M059J (cell line): ENCODE data around the gene DLK1. TPM values are rescaled to one million over a fixed set of nuclear protein-coding genes. Genes with fewer than 3 reads are reported as not detected.
A peak's percentile ranks its signal among the peaks of the same experiment; 100 is the strongest.

Experiments used
- DNase-seq: peaks from one replicate; pipeline ENCODE4 v3.0.0-alpha.2; 2012; ENCODE audit warnings: low read depth
- total RNA-seq: library from RNA; depleted of rRNA; stranded (reverse); fragments of >200 nt; shearing (Covaris generic); gene quantifications from 2 replicates; pipeline ENCODE4 v1.2.3, GENCODE V29; 2014; rRNA removed

DLK1 gene
- total RNA-seq: not detected in 2 replicates

GRCh38 chr14:100726550-100727085 is at the start of gene DLK1:
Gene DLK1 (plus strand): TSS chr14:100726892. CDS start chr14:100727069, 177 bp downstream.
- no peak for DNase-seq

DNA sequence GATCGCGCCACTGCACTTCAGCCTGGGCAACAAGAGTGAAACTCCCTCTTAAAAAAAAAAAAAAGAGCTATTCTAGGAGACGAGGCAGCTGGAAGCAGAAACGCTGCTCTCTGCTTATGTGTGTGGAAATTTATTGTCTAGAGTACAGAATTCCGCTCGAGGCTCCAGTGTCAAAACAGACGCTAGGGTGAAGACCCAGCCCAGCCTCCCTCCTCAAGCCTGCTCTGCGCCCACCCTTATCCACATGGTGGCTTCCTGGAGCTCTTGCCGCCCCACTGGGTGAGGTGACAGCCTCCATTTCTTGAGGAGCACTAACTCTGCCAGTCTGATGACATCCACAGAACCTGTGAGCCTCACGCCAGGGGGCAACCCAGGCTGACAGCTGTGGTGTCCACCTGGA is 49.5 kb upstream of the DLK1 start:
- no peak for DNase-seq

GRCh38 chr14:100677554-100678468 is 48.9 kb upstream of the DLK1 start:
- DNase-seq: peak; percentile 27

DNA sequence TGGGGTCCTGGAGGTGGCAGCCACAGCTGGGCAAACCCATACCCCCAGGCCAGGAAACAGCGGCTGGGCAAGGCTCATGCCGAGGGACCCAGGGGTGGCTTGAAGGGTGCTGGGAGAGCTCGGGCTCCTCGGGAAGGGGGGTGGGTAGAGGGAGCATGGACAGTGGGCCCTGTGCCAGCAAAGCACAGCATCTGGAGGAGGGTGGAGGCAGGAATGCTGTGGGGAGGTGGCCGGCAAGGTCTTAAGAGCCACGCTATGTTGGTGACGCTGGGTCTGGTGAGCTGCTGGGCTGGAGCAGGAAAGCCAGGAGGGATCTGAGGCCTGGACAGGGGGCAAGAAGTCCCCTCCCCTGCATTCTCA is 48.2 kb upstream of the DLK1 start:
- no peak for DNase-seq

DNA sequence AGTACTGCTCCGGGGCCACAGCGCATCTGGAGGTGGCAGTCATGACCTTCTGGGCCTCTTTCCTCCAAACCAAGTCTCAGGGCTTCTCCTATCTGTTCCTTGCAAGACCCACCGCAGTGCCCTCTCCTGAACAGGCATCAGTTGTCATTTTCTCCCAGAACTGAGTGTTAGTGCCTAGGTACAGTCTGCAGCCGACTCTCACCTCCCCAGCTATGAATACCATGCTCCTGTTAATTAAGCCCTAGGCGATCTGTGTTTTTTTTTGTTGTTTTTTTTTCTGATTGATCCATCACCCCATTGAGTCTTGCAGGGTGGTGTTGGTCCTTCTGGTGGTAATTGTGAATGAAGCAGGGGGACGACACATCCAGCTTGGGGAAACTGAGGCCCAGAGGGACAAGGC is 47.5 kb upstream of the DLK1 start:
- DNase-seq: no peak

- peak; percentile 90 for DNase-seq
Observed at GRCh38 chr14:100679707-100680438, 46.8 kb upstream of the DLK1 start.

DNA sequence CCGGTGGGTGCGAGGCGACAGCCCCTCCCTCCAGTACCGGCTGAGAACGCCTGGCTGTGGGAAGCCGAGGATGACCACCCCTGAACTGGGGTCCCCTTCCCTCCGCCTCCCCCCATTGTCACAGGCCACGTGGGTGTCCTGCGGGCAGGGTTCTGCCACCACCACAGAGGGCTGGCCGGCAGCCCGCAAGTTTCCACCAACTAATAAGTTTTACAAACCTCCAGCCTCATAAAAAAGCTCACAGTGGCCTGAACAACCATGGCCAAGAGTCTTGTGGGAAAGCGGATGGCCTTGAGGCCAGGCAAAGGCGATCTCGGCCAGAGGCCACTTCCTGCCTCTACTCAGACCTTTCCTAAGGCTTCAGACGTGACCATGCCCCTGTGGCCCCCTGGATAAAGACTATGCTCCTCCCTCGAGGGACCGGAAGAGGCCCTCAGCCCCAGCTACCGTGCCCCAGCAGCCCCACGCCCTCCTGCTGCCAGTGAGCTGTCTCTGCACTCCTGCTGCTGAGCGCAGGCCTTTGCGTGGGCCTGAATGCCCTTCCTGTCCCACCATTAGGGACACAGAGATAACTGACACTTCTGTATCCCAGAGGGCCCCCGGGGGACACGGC is 46.1 kb upstream of the DLK1 start:
- peak; percentile 89 for DNase-seq

DNA sequence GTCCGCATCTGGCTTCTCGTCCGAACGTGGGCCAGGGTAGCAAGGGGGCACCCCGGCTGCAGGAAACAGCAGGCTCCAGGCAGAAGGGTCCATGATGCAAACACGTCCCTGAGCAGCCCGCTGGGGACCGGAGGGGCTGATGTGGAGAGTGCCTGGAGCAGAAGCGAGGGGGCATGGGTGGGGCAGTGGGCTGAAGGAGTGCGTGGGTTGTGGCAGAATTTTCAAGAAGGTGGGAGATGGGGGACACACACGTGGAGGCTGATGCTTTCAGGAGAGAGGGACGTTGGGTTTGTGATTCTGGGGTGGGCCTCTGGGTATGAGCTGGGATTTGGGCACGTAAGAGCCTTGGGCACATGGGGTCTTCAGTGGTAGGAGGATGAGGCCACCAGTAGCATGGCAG is 45.6 kb upstream of the DLK1 start:
- no peak for DNase-seq

GRCh38 chr14:100682749-100683148 is 43.9 kb upstream of the DLK1 start:
- DNase-seq: no peak

GRCh38 chr14:100683578-100683977 is 43.1 kb upstream of the DLK1 start:
- no peak for DNase-seq

- no peak for DNase-seq
Observed at GRCh38 chr14:100684154-100684553, 42.5 kb upstream of the DLK1 start.

DNA sequence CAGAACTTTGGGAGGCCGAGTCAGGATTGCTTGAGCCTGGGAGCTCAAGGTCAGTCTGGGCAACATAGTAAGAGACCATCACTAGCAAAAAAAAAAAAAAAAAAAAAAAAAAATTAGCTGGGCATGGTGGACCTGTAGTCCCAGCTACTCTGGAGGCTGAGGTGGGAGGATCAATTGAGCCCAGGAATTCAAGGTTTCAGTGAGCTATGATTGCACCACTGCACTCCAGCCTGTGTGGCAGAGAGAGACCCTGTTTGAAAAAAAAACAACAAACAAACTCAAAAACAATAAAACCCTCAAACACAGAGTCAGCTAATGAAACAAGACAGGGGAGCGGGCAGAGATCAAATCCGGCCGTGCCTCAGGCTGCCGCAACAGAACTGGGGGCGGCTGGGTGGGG is 41.7 kb upstream of the DLK1 start:
- DNase-seq: no peak

DNA sequence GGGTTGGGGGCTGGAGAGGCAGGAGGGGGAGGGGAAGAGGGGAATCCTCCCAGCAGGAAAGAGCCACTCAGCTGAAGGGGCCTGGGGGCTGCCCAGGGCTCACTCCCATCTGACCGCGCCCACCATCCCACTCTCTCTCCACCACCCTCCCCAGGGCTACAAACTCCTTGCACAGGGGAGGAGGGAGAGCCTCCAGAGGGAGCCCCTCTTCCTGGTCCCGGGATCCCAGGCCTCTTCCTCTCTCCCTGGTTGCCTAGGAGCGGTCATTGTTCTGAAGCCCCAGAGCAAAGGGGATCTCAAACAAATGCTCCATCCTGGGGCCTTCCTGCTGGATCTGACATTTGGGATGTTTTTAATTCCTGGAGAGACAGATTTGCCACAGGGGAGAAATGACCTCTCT is 39.8 kb upstream of the DLK1 start:
- no peak for DNase-seq

DNA sequence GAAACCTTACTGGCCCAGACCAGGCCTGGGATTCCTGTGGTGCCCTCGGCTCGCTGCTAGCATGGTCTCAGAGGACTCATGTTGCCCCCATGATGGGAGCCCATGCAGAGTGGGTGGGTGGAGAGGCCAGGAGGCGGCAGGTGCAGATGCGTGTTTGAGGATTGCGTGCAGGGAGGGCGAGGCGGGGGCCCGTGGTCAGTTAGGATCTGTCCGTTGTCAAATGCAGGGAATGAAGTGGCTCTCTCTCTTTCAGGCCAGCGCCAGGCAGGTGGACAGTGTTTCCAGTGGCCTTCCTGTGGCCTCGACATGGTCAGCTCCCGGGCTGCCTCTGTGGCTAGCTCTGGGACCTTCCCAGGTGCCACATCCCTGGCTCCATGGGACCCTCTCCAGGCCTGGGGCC is 39.3 kb upstream of the DLK1 start:
- no peak for DNase-seq

- DNase-seq: no peak
Observed at GRCh38 chr14:100688051-100688450, 38.6 kb upstream of the DLK1 start.

DNA sequence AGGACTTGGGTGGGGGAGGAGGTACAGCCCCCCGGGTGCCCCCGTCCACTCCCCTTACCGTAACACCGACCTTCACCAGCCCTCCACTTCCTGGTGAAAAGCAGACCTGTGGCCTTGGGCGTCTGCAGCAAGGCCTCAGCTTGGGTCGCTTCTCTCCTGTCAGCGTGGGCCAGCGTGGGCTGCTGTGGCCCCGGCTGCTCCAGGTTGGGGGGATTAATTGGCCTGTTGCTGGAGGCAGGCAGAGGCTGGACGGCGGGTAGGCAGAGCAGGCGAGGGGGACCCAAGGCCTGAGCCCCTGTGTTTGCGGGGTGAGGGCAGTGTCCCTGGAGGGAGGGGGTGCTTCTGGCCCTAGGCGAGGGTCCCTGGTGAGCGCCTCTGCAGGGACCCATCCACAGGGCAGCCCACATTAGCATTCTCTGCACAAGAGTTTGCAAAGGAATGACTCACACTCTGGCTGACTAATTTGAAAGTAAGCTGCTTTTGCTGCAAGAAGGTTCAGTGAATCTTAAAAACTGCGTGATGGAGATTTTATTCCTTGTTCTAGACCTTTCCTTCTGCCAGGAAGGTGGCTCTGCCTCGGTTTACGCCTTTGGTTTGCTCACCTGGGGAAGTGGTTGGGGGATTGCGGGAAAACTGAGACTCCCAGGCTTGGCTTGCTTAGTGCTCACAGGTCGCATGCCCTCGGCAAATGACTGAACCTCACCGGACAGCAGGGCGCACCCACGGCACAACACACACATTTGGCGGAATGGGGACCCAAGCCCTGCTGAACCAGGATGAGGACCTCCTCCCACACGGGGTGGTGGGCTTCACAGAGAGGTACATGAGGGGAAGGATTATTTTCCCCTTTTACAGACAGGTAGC is 37.9 kb upstream of the DLK1 start:
- peak; percentile 75 for DNase-seq

- DNase-seq: no peak
Observed at GRCh38 chr14:100690672-100691071, 36.0 kb upstream of the DLK1 start.

DNA sequence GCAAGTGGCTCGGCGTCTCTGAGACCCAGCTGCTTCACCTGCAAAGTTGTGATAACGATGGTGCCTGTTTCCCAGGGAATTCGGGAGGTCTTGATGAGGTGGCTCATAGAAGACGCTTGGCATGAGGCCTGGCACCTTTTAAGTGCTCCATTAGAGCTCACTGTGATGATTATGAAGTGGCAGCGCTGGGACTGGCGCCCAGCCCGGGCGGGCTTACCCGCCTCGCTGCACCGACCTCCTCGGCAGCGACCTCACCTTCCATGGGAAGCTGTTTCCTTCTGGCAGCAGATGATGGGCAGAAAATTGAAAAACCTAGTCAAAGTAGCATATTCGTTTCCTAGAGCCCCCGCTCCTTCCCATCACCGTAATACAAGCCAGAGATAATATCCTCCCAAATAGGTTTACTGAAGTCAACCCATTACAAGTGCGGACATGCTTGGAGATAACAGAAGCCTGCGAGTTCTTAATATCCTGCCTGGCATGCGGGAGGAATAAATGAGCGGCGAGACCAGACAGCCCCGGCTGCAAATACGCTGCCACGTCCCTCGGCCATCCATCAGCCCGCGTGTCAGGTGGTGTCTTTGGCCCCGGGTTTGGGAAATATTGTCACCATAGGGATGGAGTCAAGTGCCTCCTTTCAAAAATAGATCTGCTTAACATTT is 35.2 kb upstream of the DLK1 start:
- peak; percentile 60 for DNase-seq

- peak; percentile 29 for DNase-seq
Observed at GRCh38 chr14:100692256-100692655, 34.4 kb upstream of the DLK1 start.

DNA sequence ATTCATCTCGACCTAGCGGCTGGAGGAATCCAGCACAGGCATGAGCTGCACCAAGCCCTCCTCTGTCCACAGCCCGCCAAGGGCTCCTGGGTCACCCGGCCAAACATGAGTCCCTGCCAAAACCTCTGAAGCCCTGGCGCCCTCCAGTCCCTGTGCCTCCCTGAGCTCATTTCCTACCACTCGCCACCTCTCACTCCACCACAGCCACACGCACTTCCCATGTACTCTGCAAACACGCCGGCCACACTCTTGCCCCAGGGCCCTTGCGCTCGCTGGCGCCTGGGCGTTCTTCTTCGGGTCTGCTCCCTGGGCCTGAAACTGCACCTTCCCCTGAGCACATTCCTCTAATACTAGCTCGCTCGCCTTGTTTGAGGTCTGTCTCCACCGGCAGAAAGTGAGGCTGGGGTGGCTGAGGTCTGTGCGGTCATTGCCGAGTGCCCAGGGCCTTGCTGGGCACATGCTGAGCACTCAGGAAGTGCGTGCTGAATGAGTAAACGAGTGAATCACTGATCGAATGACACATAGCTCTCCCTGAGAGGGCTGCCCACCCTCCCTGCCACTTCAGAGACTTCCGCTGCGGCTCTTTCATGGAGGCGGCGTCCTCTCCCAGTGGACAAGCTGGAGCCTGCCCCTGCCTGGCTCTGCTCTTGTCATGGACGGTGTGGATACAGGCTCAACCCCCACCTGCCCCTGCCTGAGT is 33.7 kb upstream of the DLK1 start:
- DNase-seq: peak; percentile 97
